Suprapubic skin (tissue), 3 donors: Measurements from ENCODE around the gene UGT1A8.

Experiments used
- EP300 ChIP-seq: sonication (generic); formaldehyde crosslinking; IDR thresholded peaks from one replicate; pipeline ENCODE4 v1.6.1; 2017; ENCODE audit warnings: antibody characterized with exemption
- POLR2A ChIP-seq, 2 donors: fragments of 450-650 bp; IDR thresholded peaks; one replicate each; pipeline ENCODE4 v1.6.1; 2017; ENCODE audit warnings: antibody characterized with exemption in 2 of 2, mild to moderate bottlenecking in 2 of 2, moderate library complexity in 2 of 2
- TF ChIP-seq, protein P1 (sequence below), 2 donors: fragments of 200-600 bp in 1 of 2; fragments of 450-650 bp in 1 of 2; sonication (generic) in 1 of 2; IDR thresholded peaks; one replicate each; pipeline ENCODE4 v1.5.1; 2016 to 2019; ENCODE audit warnings: antibody characterized with exemption in 2 of 2, mild to moderate bottlenecking in 1 of 2, moderate library complexity in 1 of 2

DNA sequence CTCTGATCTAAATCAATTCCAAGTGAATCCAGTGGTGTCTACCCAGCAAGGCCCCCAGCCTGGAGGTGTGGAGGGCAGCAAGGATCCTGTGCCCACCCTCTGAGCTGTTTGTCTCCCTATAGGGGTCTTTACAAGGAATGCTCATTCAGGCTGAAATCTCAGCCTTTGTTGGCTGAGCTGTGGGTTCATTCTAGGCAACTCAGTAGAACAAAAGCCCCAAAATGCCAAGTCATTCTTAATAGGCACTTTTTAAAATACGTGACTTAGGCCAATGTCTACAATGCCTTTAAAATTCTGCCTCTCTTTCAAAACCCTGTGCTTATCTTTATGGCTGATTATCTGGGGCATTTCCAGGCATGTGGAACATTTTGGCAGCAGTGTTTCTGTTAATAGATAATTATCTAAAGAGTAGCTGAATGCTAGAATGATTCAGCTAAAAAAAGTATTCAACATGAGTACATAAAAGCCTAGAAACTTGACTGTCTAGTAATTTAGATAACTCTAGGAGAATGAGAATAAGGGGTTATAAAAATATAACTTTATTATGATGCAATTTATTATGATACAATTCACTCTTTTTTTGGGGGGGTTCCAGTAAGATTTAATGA is 82.7 kb downstream of the UGT1A8 start:
- TF ChIP-seq, protein P1, sequence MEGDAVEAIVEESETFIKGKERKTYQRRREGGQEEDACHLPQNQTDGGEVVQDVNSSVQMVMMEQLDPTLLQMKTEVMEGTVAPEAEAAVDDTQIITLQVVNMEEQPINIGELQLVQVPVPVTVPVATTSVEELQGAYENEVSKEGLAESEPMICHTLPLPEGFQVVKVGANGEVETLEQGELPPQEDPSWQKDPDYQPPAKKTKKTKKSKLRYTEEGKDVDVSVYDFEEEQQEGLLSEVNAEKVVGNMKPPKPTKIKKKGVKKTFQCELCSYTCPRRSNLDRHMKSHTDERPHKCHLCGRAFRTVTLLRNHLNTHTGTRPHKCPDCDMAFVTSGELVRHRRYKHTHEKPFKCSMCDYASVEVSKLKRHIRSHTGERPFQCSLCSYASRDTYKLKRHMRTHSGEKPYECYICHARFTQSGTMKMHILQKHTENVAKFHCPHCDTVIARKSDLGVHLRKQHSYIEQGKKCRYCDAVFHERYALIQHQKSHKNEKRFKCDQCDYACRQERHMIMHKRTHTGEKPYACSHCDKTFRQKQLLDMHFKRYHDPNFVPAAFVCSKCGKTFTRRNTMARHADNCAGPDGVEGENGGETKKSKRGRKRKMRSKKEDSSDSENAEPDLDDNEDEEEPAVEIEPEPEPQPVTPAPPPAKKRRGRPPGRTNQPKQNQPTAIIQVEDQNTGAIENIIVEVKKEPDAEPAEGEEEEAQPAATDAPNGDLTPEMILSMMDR (IDR thresholded peaks at IDR 0.05): no peak
- TF ChIP-seq POLR2A (IDR thresholded peaks at IDR 0.05) (no peak), EP300 (no peak)
